Mucosa of gallbladder (tissue), 1 donor: ENCODE results near the gene DYNC2LI1. TPM values are rescaled to one million over a fixed set of nuclear protein-coding genes. Genes with fewer than 3 reads are reported as not detected.
"Not testable (repeated sequence)": the region's sequence is repeated elsewhere in the genome, so short reads cannot be mapped to it uniquely, and the experiment has no call there.

ENCODE experiments used
- DNase-seq: peaks from one replicate; pipeline ENCODE4 v3.0.0-alpha.2; 2020; ENCODE audit warnings: low spot score
- total RNA-seq: library from RNA; stranded (reverse); gene quantifications from one replicate; pipeline ENCODE4 v1.2.1, GENCODE V29; 2021
- donor health status: DM: no; HTN: no; CAD: no.

Gene DYNC2LI1
- total RNA-seq = 26.2 TPM

DNA sequence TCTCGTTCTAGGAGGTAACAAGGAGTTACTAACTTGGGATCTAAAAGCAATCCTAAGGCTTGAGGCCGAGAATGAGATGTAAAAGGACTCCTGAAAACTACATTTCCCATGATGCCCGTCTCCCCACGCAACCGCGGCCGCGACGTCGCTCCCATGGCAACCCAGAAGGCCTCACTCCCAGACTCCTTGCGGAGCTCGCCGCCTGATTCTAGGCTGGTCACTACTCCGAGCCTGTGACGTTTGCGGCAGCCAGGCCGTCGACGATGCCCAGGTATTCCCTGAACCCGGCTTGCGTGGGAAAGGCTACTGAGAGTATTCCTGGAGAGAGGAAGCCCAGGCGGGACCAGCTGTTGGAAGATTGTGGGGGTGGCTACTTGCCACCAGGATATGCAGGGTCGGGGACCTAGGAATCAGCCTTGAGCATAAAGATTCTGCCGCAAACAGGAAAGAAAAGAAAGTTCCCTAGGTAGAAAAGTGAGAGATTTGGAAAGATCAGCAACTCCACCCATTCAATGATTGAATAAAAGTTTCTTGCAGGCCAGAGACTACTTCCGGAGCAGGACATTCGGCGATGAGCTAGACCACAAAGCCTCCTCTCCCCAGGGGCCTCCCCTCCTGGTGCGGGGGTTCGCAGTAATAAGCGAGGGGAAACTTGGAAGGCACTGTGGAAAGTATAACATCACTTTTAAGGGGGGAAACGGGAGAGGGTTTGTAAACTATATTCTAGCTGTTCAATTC, at the start of gene DYNC2LI1:
DYNC2LI1 (plus strand) TSS at position 164 of the 738 bp plus-strand sequence; CDS start at position 264, 100 bp downstream.
- peak; percentile 93 for DNase-seq

- DNase-seq = no peak
These were observed 48.9 kb upstream of the DYNC2LI1 start for GRCh38 chr2:43724728-43725526.

GRCh38 chr2:43725711-43726246, 48.1 kb upstream of the DYNC2LI1 start:
- no peak for DNase-seq

DNA sequence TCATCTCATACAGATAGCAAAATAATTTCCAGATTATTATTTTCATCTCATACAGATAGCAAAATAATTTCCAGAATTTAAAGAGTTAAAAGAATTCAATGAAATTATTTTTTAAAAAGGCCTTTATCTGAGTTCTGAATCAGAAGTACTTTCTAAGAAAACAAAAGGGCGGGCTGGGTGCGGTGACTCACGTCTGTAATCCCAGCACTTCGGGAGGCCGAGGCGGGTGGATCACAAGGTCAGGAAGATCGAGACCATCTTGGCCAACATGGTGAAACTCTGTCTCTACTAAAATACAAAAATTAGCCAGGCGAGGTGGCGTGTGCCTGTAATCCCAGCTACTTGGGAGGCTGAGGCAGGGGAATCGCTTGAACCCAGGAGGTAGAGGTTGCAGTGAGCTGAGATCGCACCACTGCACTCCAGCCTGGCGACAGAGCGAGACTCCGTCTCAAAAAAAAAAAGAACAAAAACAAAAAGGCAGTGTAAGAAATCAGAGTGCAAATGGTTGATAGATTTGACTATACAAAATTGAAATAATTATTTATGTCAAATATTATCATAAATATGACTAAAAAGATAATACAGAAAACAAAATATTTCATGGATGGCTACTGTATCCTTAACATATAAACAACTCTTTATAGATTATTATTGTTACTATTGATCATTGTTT, 46.7 kb upstream of the DYNC2LI1 start:
- not testable (repeated sequence) for DNase-seq

DNA sequence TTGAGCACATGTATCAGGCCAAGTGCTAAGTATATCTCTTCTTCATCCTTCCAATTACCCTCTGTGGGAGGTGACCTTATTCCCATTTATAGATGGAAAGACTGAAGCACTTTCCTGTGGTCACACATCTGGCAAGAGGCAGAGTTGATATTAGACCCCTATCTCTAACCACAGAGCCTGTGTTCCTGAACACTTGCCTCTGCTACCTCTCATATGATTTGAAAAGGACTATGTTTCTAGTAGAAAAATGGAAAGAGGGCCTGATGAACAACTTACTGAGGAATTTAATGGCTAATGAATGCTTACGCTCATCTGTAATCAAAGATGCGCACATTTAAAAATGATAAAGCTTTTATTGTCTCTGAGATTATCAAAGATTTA, 46.2 kb upstream of the DYNC2LI1 start:
- DNase-seq = no peak

DNA sequence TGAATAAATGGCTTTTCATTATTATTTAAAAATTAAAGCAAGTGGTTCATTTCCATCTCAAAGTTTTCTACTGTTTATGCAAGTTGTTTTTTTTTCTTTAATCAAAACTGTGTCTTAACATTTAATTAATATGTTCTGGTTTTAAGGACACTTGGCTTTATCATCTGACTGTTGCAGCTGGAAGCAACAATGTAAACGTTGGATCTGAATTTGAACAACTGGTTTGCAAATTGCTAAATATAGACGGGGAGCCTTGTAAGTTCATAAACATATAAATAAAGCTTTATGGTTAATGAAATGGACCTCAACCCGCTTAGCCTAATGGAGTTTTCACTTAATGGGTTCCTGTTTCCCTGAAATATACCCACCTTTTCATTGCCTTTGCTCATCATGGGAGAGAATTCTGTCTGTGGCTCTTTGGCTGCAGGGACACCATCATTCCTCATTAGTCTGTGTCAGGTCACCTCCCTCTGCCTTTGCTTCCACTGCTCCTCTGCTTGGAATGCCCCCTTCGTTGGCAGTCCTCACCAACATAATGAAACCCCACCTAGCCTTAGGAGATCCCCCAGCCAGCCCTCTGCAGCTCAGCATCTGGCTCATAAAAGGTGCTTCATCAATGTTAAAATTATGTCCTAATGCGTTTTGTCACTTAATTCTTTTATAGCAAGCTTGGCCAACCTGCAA, 44.2 kb upstream of the DYNC2LI1 start:
- no peak for DNase-seq

GRCh38 chr2:43731211-43731610, 42.6 kb upstream of the DYNC2LI1 start:
- DNase-seq = no peak

DNA sequence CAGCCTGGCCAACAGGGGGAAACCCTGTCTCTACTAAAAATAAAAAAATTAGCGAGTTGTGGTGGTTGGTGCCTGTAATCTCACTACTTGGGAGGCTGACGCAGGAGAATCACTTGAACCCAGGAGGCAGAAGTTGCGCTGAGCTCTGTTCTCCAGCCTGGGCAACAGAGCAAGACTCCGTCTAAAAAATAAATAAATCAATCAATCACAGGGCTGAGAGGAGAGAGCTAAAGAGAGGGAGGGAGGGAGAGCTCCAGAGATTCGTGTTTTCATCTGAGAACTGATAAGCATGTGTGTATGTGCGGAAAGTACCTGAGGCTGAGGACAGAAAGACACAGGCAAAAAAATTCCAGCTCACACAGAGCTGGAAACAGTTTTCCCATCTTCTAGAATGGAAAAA, 37.2 kb upstream of the DYNC2LI1 start:
- no peak for DNase-seq

- DNase-seq = peak; percentile 28
These were observed 36.6 kb upstream of the DYNC2LI1 start for GRCh38 chr2:43737097-43737854.

GRCh38 chr2:43737855-43738254, 36.0 kb upstream of the DYNC2LI1 start:
- DNase-seq = no peak

DNA sequence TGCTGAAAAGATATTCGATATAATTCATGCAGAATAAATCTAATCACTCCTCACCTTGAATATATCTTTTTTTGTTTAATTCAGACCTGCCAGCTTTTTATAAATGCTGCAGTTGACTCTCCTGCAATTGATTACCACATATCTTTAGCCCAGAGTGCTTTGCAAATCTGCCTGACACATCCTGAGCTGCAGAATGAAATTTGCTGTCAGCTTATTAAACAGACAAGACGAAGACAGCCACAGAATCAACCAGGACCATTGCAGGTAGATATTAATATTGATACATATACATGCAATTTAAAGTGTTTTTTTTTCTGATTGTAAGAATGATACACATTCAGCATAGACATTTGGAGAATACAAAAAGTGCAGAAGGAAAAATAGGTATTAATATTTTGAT, 35.6 kb upstream of the DYNC2LI1 start:
- no peak for DNase-seq

GRCh38 chr2:43743706-43744105, 30.1 kb upstream of the DYNC2LI1 start:
- DNase-seq = no peak

DNA sequence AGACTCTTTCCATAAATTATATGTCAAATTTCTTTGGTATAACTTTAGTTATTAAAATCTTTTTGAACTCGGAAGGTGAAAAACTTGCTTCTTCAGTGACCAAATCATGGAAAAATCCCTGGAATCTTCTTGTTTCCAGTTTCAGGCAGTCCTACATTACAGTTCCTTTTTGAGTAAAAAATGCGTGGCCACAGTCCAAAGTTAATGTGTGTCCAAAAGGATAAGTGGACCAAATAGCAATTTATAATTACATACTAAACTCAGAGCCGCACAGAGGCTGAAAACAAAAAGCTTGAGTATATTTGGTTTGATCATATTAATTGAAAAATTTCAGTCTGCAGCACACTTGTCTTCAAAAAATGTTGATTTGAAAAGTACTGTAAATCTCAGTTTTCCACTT, 28.4 kb upstream of the DYNC2LI1 start:
- DNase-seq = peak; percentile 30

DNA sequence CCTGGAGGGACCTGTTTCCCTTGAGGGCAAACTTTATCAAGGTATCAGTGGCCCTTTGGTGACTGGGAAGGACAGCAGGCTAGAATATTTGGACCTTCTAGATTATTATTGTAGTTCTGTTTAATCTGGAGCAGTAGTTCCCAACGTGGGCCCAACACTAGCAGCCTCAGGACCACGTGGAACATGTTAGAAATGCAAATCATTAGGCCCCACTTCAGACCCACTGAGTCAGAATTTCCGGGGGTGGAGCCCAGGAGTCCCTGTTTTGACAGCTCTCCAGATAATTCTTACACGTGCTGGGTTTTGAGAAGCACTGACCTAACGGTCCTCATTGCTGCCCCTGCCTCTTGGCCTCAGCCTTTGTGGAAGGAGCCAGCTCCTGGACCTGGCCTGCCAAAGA, 25.5 kb upstream of the DYNC2LI1 start:
- DNase-seq = no peak

- DNase-seq = no peak
These were observed 24.3 kb upstream of the DYNC2LI1 start for GRCh38 chr2:43749583-43749982.

- no peak for DNase-seq
These were observed 22.3 kb upstream of the DYNC2LI1 start for GRCh38 chr2:43751476-43751990.

DNA sequence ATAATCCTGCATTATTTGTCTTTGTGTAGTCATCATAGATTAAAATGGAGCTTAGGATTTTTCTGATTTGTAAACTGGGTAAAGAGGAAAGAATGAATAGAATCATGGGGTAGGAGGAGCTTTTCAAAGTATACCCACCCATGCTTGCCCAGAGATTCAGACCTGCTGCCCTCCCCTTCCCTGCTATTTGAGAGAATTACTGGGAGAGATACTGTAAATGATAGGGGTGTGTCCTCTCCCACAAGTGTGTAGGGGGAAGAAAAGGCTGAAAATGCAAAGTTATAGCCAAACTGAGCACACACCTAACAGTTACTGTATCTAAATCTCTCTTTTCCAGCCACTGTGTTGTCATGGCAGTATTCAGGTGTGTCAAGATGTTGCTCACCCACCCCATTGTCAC, 21.5 kb upstream of the DYNC2LI1 start:
- no peak for DNase-seq

GRCh38 chr2:43754180-43754579, 19.7 kb upstream of the DYNC2LI1 start:
- no peak for DNase-seq

DNA sequence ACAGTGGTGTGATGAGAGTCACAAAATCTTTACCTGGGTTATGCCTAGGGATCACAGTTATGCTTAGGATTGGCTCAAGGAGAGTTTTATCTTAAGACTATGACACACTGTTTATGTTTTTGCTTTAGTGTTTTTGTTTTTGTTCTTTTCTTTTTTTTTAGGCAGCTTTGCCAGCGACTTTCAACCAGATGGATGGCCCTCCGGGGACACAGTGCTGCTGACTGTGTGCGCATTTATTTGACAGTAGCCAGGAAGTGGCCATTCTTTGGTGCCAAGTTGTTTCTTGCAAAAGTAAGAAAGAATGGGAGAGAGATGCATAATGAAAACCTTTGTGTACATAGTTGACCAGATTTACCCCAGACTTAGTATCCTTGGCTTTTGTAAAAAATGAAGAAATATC, 15.1 kb upstream of the DYNC2LI1 start:
- no peak for DNase-seq

- no peak for DNase-seq
These were observed 14.6 kb upstream of the DYNC2LI1 start for GRCh38 chr2:43759195-43759594.

- DNase-seq = no peak
These were observed 11.6 kb upstream of the DYNC2LI1 start for GRCh38 chr2:43762286-43762685.
